ENCODE data around the gene THSD8.

Gene THSD8

GRCh38 chr19:12782174-12782423 is 19.8 kb upstream of the THSD8 start:
- DNase-seq = peak; percentile 53

GRCh38 chr19:12782424-12783290 is 19.2 kb upstream of the THSD8 start:
- DNase-seq = peak; percentile 91

- no peak for DNase-seq
Measured at GRCh38 chr19:12783291-12783848, 18.5 kb upstream of the THSD8 start.

GRCh38 chr19:12783849-12784393 is 17.9 kb upstream of the THSD8 start:
- DNase-seq = no peak

- no peak for DNase-seq
Measured at GRCh38 chr19:12784394-12784870, 17.4 kb upstream of the THSD8 start.

- no peak for DNase-seq
Measured at GRCh38 chr19:12784871-12785430, 16.9 kb upstream of the THSD8 start.

- no peak for DNase-seq
Measured at GRCh38 chr19:12785431-12786031, 16.3 kb upstream of the THSD8 start.

GRCh38 chr19:12786141-12786870 is 15.6 kb upstream of the THSD8 start:
- DNase-seq = no peak

GRCh38 chr19:12786952-12787351 is 14.9 kb upstream of the THSD8 start:
- DNase-seq = no peak

GRCh38 chr19:12787458-12787857 is 14.4 kb upstream of the THSD8 start:
- no peak for DNase-seq

- no peak for DNase-seq
Measured at GRCh38 chr19:12788042-12788681, 13.7 kb upstream of the THSD8 start.

GRCh38 chr19:12788682-12789097 is 13.2 kb upstream of the THSD8 start:
- DNase-seq = peak; percentile 88

GRCh38 chr19:12789098-12789903 is 12.6 kb upstream of the THSD8 start:
- DNase-seq = no peak

GRCh38 chr19:12789904-12790619 is 11.8 kb upstream of the THSD8 start:
- peak; percentile 97 for DNase-seq

GRCh38 chr19:12790628-12791344 is 11.1 kb upstream of the THSD8 start:
- no peak for DNase-seq

- DNase-seq = peak; percentile 98
Measured at GRCh38 chr19:12791345-12792050, 10.4 kb upstream of the THSD8 start, which contains the start of gene JUNB. Gene JUNB, plus strand, starts transcription at chr19:12791486. Its CDS starts 286 bp downstream, at chr19:12791772.

- peak; percentile 81 for DNase-seq
Measured at GRCh38 chr19:12792051-12792852, 9.6 kb upstream of the THSD8 start.

GRCh38 chr19:12792853-12793289 is 9.0 kb upstream of the THSD8 start:
- DNase-seq = no peak
